Forelimb muscle (tissue), 1 donor: Measurements from ENCODE around the gene CTXN1. TPM values are rescaled to one million over a fixed set of nuclear protein-coding genes. Genes with fewer than 3 reads are reported as not detected.

Experiments
- polyA plus RNA-seq: library from polyadenylated mRNA; unstranded; fragments of 120-200 nt; gene quantifications from one replicate; pipeline ENCODE4 v1.2.1, GENCODE V29; 2013; ENCODE audit not compliant: insufficient read length

Gene CTXN1
- polyA plus RNA-seq, 1 donor, result 2.0 TPM

Other genes starting within 250 kb of the CTXN1 start
- gene MCEMP1, start 249.0 kb downstream of the CTXN1 start, polyA plus RNA-seq, result 0.14 TPM
- gene TRAPPC5, start 245.3 kb downstream of the CTXN1 start, polyA plus RNA-seq, result 36.6 TPM
- gene FCER2, start 224.0 kb downstream of the CTXN1 start, polyA plus RNA-seq, result 0.78 TPM
- gene CLEC4G, start 194.0 kb downstream of the CTXN1 start, polyA plus RNA-seq, result 0.10 TPM
- 2.3 TPM for gene CD209, start 178.6 kb downstream of the CTXN1 start, polyA plus RNA-seq
- gene CLEC4M, start 162.9 kb downstream of the CTXN1 start, polyA plus RNA-seq, result 0.14 TPM
- 13.4 TPM for gene EVI5L, start 95.9 kb downstream of the CTXN1 start, polyA plus RNA-seq
- gene PRR36, start 51.7 kb downstream of the CTXN1 start, polyA plus RNA-seq, result 0.27 TPM
- gene LRRC8E, start 37.6 kb downstream of the CTXN1 start, polyA plus RNA-seq, result 0.23 TPM
- gene MAP2K7, start 22.3 kb downstream of the CTXN1 start, polyA plus RNA-seq, result 23.3 TPM
- gene TGFBR3L, start 11.3 kb downstream of the CTXN1 start, polyA plus RNA-seq, result 0.24 TPM
- 18.1 TPM for gene SNAPC2, start 5.8 kb downstream of the CTXN1 start, polyA plus RNA-seq
- 52.7 TPM for gene TIMM44, start 17.5 kb upstream of the CTXN1 start, polyA plus RNA-seq
- 44.5 TPM for gene ELAVL1, start 79.5 kb upstream of the CTXN1 start, polyA plus RNA-seq
- gene CCL25, start 126.6 kb upstream of the CTXN1 start, polyA plus RNA-seq, result not detected
- gene FBN3, start 223.5 kb upstream of the CTXN1 start, polyA plus RNA-seq, result 6.4 TPM